ENCODE measurements around the gene TOP3B. TPM values are rescaled to one million over a fixed set of nuclear protein-coding genes. Genes with fewer than 3 reads are reported as not detected.

TOP3B gene
- total and polyA plus RNA-seq, 2 donors from 2014 or later: 8.1 to 26.7 TPM

- DNase-seq (no peak), FAIRE-seq (no peak)
- H3K9ac ChIP-seq (ENCODE audit: low read length in 3 of 3): no peak overlapping the region
- TF ChIP-seq CTCF (IDR thresholded peaks at IDR 0.05; ENCODE audit: borderline replicate concordance, extremely low read depth, insufficient read depth): no peak
- no peak overlapping the region for H3K4me3 ChIP-seq (ENCODE audit: low read length in 3 of 3)
- peaks cover 4 to 56% (median 46%) of the 10 kb centered on the region in 3 donors for H3K36me3 ChIP-seq (ENCODE audit: control insufficient read depth in 2 of 3, insufficient read depth in 3 of 3, low read length in 3 of 3)
- no peaks in the 10 kb centered on the region for H3K27me3 ChIP-seq (ENCODE audit: control insufficient read depth, insufficient read depth, low read length)
- intact Hi-C loops (cut with DNase I): no loop called here
- no peak overlapping the region for H3K27ac ChIP-seq (ENCODE audit: low read depth in 2 of 2, low read length in 2 of 2)
- no peaks in the 10 kb centered on the region for H3K9me3 ChIP-seq (ENCODE audit: control insufficient read depth in 2 of 3, insufficient read depth in 1 of 3, low read length in 3 of 3)
- H3K4me1 ChIP-seq (ENCODE audit: control insufficient read depth in 2 of 3, insufficient read depth in 2 of 3, low read depth in 1 of 3, low read length in 3 of 3): no peaks in the 10 kb centered on the region
Observed at GRCh38 chr22:21970037-21970799, 12.4 kb downstream of the TOP3B start.

- DNase-seq: no peak
- Histone ChIP-seq H3K4me1 (ENCODE audit: control insufficient read depth in 2 of 3, insufficient read depth in 2 of 3, low read depth in 1 of 3, low read length in 3 of 3) (no peaks in the 10 kb centered on the region), H3K36me3 (ENCODE audit: control insufficient read depth in 2 of 3, insufficient read depth in 3 of 3, low read length in 3 of 3) (peaks cover 4 to 56% (median 38%) of the 10 kb centered on the region in 3 donors), H3K27ac (ENCODE audit: low read depth in 2 of 2, low read length in 2 of 2) (no peak overlapping the region), H3K27me3 (ENCODE audit: control insufficient read depth, insufficient read depth, low read length) (no peaks in the 10 kb centered on the region), H3K9ac (ENCODE audit: low read length in 3 of 3) (no peak overlapping the region), H3K9me3 (ENCODE audit: control insufficient read depth in 2 of 3, insufficient read depth in 1 of 3, low read length in 3 of 3) (no peaks in the 10 kb centered on the region), H3K4me3 (ENCODE audit: low read length in 3 of 3) (no peak overlapping the region)
- intact Hi-C loops (cut with DNase I): no loop called here
- TF ChIP-seq CTCF (IDR thresholded peaks at IDR 0.05; ENCODE audit: borderline replicate concordance, extremely low read depth, insufficient read depth): no peak
- FAIRE-seq: no peak
Observed at GRCh38 chr22:21968452-21969129, 14.0 kb downstream of the TOP3B start.

GRCh38 chr22:21967693-21968271 lies 14.8 kb downstream of the TOP3B start:
- Histone ChIP-seq H3K9me3 (ENCODE audit: control insufficient read depth in 2 of 3, insufficient read depth in 1 of 3, low read length in 3 of 3) (no peaks in the 10 kb centered on the region), H3K9ac (ENCODE audit: low read length in 3 of 3) (no peak overlapping the region), H3K27ac (ENCODE audit: low read depth in 2 of 2, low read length in 2 of 2) (no peak overlapping the region), H3K4me1 (ENCODE audit: control insufficient read depth in 2 of 3, insufficient read depth in 2 of 3, low read depth in 1 of 3, low read length in 3 of 3) (no peaks in the 10 kb centered on the region), H3K4me3 (ENCODE audit: low read length in 3 of 3) (no peak overlapping the region), H3K27me3 (ENCODE audit: control insufficient read depth, insufficient read depth, low read length) (no peaks in the 10 kb centered on the region), H3K36me3 (ENCODE audit: control insufficient read depth in 2 of 3, insufficient read depth in 3 of 3, low read length in 3 of 3) (peaks cover 4 to 62% (median 41%) of the 10 kb centered on the region in 3 donors)
- no peak for TF ChIP-seq CTCF (IDR thresholded peaks at IDR 0.05; ENCODE audit: borderline replicate concordance, extremely low read depth, insufficient read depth)
- DNase-seq (no peak), FAIRE-seq (no peak)
- intact Hi-C loops (cut with DNase I): no loop called here

Measured in kidney (tissue), 14 donors.